Measurements from ENCODE around the gene LDHB.
"Not testable (repeated sequence)": the region's sequence is repeated elsewhere in the genome, so short reads cannot be mapped to it uniquely, and the experiment has no call there.

LDHB gene

GRCh38 chr12:21606175-21606574, 51.5 kb downstream of the LDHB start:
- DNase-seq = no peak

GRCh38 chr12:21604245-21605101, 53.2 kb downstream of the LDHB start, which contains the start of gene GYS2:
TSS of gene GYS2 (minus strand) at chr12:21604847. CDS start at chr12:21604592, 255 bp downstream.
- DNase-seq = no peak

- no peak for DNase-seq
Measured at GRCh38 chr12:21602774-21603173, 54.9 kb downstream of the LDHB start.

GRCh38 chr12:21600196-21600595, 57.4 kb downstream of the LDHB start:
- DNase-seq = no peak

- no peak for DNase-seq
Measured at GRCh38 chr12:21599143-21599999, 58.3 kb downstream of the LDHB start.

GRCh38 chr12:21598651-21599050, 59.0 kb downstream of the LDHB start:
- no peak for DNase-seq

- DNase-seq = not testable (repeated sequence)
Measured at GRCh38 chr12:21595356-21595755, 62.3 kb downstream of the LDHB start.

GRCh38 chr12:21585485-21585884, 72.2 kb downstream of the LDHB start:
- DNase-seq = no peak

Measured in COR-L47 (cell line).